GM18502 (cell line): ENCODE results near the gene AGAP2.
"Not testable (repeated sequence)": the region's sequence is repeated elsewhere in the genome, so short reads cannot be mapped to it uniquely, and the experiment has no call there.

Experiments
- ATAC-seq: cut with Tn5 transposase; IDR thresholded peaks from one replicate; pipeline ENCODE4 v1.9.1; 2021; ENCODE audit warnings: mild to moderate bottlenecking; ENCODE audit not compliant: unreplicated experiment, poor library complexity

AGAP2 gene

DNA sequence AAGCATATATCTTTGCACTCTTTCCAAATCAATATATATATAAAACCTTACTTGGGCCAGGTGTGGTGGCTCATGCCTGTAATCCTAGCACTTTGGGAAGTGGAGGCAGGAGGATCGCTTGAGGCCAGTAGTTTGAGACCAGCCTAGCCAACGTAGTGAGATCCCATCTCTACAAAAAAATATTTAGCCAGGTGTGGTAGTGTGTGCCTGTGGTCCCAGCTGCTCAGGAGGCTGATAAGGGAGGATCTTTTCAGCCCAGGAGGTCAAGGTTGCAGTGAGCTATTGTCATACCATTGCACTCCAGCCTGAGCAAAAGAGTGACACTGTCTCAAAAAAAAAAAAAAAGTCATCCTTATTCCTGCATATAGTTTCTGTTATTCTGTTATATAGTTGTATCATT lies 30.2 kb downstream of the AGAP2 start:
- ATAC-seq = no peak

DNA sequence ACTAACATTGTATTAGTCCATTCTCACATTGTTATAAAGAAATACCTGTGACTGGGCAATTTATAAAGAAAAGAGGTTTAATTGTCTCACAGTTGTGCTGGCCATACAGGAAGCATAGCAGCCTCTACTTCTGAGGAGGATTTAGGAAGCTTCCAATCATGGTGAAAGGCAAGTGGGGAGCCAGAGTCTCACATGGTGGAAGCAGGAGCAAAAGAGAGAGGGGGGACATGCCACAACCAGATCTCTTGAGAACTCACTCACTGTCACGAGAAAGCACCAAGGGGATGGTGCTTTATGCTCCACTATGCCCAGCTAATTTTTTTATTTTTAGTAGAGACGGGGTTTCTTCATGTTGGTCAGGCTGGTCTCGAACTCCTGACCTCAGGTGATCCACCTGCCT lies 31.3 kb downstream of the AGAP2 start:
- no peak for ATAC-seq

- ATAC-seq = no peak
Observed at GRCh38 chr12:57700317-57700716, 38.2 kb downstream of the AGAP2 start.

DNA sequence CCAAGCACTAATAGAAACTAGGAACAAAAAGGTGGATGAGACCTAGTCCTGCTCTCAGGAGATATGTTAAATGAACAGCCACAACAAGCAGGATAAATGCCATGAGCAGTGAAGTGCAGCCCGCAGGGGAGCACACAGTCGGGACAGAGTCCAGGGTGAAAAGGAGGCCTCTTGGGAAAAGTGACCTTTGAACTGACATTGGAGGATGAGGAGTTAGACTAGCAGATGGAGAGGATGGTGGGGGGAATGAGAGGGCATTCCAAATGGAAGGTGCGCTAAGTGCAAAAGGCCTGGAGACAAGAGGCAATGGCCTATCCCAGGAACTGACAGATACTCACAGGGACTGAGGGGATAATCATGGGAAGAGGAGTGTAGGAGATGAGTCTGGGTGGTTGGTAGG lies 40.1 kb downstream of the AGAP2 start:
- no peak for ATAC-seq

DNA sequence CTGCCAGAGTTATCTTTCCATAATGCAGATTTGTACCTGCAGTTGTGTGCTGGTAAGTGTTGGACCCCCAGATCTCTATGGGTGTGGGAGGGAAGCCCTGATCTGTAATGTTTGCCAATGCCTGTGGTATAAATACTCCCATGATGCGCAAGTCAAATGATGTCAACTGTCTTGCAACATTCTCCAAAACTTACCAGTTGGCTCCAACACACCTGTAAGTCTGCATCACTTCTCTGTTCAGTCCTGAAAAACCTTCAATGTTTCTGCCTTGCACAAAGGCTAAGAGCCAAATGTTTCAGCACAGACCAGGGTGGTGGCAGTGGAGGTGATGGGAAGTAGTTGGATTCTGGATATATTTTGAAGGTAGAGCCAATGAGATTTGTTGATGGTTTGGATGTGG lies 41.5 kb downstream of the AGAP2 start:
- no peak for ATAC-seq

- no peak for ATAC-seq
Observed at GRCh38 chr12:57695770-57696432, 42.6 kb downstream of the AGAP2 start.

- no peak for ATAC-seq
Observed at GRCh38 chr12:57694459-57695019, 44.0 kb downstream of the AGAP2 start.

- ATAC-seq = peak; percentile 97
Observed at GRCh38 chr12:57693659-57694458, 44.7 kb downstream of the AGAP2 start, which contains the start of gene OS9. Gene OS9, plus strand, starts transcription at chr12:57694132. Its CDS starts 30 bp downstream, at chr12:57694162.

GRCh38 chr12:57693317-57693658 lies 45.3 kb downstream of the AGAP2 start:
- no peak for ATAC-seq

GRCh38 chr12:57692500-57692899 lies 46.0 kb downstream of the AGAP2 start:
- no peak for ATAC-seq

DNA sequence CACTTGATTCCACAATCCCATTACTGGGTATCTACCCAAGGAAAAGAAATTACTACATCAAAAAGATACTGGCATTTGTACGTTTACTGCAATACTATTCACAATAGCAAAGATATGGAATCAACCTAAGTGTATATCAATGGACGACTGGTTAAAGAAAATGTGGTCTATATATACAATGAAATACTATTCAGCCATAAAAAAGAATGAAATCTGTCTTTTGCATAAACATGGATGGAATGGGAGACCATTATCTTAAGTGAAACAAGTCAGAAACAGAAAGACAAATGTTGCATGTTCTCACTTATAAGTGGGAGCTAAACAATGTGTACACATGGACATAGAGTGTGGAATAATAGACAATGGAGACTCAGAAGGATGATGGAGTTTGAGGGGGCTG lies 49.6 kb downstream of the AGAP2 start:
- no peak for ATAC-seq

GRCh38 chr12:57687862-57688261 lies 50.7 kb downstream of the AGAP2 start:
- no peak for ATAC-seq

DNA sequence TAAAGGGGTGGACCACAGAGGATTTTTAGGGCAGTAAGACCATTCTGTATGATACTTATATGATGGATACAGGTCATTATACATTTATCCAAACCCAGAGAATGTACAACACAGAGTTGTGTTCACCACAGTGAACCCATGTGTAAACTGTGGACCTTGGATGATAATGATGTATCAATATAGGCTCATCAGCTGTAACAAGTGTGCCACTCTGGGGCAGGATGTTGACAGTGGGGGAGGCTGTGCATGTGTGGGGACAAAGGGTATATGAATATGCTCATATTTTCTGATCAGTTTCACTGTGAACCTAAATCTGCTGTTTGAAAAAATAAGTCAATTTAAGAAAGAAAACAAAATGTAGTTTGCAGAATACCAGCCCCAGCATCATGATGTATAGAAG lies 58.8 kb downstream of the AGAP2 start:
- ATAC-seq = no peak

GRCh38 chr12:57677947-57678346 lies 60.6 kb downstream of the AGAP2 start:
- ATAC-seq = not testable (repeated sequence)

- ATAC-seq = no peak
Observed at GRCh38 chr12:57674691-57675090, 63.9 kb downstream of the AGAP2 start.
